HG02981 (cell line): ENCODE data around the gene CLCNKB.
"Not testable (repeated sequence)": the region's sequence is repeated elsewhere in the genome, so short reads cannot be mapped to it uniquely, and the experiment has no call there.

Experiments used
- ATAC-seq: cut with Tn5 transposase; IDR thresholded peaks from one replicate; pipeline ENCODE4 v1.9.1; 2021; ENCODE audit warnings: mild to moderate bottlenecking, moderate library complexity; ENCODE audit not compliant: unreplicated experiment

The CLCNKB gene

DNA sequence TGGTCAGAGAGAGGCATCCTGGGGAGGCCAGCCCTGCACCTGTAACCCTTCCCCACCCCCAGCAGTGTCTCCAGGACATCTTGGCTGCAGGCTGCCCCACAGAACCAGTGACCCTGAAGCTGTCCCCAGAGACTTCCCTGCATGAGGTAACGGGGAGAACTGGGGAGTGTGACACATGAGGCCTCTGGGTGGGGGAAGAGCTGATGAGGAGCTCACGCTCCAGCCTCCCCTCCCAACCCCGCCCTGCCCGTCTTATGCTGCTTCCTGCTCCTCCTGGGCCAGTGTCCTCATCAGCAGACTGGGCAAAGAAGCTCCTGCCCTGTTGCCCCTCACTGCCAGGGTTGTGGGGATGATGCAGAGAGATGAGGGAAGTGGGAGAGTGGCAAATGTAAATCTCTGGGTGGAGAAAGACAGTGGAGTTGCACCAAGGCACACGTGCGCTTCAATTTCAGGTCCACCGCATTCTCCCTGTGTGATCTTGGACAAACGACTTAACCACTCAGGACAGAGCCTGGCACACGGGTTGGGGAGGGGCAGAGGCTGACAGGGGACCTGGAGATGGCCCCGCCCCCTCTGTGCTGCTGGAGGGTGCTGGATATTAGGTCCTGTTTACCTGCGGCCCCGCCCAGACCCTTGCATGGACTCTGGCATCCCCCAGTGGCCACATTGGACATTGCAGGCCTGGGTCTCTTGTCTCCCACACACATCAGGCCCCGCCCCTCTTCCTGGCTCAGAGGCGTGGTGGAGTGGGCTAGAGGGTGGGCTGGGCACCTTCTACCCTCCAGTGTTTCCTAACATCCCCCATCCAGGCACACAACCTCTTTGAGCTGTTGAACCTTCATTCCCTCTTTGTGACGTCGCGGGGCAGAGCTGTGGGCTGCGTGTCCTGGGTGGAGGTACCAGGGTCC lies 12.3 kb downstream of the CLCNKB start:
- peak; percentile 73 for ATAC-seq

DNA sequence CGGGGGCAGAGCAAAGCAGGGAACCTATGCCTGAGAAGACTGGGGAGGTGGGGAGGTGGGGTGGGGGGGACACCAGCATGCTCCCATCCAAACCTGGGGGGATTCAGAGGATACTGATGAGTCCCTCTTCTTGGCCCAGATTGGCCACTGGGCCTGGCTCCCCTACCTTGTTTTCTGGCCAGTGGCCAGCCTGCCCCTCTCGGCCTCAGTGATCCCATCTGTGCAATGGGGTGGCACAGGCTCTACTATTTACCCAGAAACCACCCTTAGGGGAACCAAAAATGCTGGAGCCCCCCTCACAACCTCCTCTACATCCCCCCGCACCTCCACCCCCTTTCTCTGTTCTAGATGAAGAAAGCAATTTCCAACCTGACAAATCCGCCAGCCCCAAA lies 12.9 kb downstream of the CLCNKB start:
- not testable (repeated sequence) for ATAC-seq

GRCh38 chr1:16057314-16057915 lies 13.8 kb downstream of the CLCNKB start:
- ATAC-seq, result not testable (repeated sequence)

DNA sequence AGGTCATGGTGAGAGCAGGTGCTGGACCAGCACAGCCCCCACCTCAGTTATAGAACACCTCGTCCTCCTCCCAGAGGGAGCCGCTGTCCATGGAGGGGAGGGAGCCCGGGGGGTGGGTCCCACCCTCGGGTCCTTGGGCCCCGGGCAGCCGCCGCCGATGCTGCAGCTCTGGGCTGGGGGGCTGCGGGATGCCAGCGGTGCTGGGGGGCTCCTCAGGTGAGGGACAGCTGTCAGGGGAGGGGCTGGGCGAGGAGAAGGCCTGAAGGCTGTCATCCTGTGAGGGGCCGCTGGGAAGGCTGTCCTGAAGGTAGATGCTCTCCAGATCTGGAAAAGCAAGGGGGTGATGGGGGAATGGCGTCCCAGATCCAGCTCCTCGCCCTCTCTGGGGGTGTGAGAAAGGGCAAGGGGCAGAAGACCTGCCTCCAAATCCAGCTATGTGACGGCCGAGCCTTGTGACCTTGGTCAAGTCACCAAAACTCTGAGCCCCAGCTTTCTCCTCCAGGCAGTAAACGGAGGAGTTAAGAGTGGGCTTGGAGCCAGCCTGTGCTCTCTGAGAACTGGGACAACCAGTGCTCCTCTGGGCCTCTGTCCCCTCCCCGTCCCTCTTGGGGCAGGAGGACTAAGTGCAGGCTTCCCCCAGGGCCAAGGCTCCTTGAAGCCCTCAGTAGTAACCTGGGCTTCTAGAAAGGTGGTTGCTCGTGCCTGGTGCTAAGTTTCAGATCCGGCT lies 15.0 kb downstream of the CLCNKB start:
- not testable (repeated sequence) for ATAC-seq

GRCh38 chr1:16061266-16061665 lies 17.7 kb downstream of the CLCNKB start:
- no peak for ATAC-seq

DNA sequence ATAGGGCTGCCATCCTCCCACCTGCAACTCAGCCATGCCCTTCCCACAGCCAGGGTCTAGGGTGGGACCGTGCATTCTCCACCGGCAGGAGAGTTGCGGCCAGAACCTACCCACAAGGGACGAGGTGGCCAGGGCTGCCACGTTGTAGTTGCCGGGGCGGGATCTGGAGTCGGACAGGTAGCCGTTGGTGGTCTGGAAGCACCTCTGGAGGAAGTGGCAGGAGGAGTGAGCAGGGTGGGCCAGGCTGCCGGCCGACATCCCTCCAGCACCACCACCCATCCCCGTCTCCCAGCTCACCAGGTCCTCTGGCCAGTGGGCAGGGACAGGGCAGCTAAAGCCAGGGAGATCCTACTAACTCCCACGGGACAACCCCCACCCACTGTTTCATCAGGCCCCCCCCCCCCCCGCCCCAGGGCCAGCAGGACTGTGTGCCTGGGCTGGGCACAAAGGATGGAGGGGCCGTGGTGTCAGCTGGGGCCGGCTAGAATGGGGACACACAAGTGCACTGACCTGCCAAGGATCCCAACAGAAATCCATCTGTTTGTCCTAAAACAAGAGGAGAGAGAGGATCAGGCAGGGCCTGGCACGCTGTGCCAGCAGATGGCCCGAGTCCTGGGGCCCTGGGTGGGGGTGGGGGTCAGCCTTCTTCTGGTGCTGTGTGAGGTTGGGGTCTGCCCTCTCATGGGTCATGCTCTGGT lies 18.6 kb downstream of the CLCNKB start:
- ATAC-seq, result not testable (repeated sequence)

GRCh38 chr1:16062687-16063075 lies 19.1 kb downstream of the CLCNKB start:
- ATAC-seq, result not testable (repeated sequence)

DNA sequence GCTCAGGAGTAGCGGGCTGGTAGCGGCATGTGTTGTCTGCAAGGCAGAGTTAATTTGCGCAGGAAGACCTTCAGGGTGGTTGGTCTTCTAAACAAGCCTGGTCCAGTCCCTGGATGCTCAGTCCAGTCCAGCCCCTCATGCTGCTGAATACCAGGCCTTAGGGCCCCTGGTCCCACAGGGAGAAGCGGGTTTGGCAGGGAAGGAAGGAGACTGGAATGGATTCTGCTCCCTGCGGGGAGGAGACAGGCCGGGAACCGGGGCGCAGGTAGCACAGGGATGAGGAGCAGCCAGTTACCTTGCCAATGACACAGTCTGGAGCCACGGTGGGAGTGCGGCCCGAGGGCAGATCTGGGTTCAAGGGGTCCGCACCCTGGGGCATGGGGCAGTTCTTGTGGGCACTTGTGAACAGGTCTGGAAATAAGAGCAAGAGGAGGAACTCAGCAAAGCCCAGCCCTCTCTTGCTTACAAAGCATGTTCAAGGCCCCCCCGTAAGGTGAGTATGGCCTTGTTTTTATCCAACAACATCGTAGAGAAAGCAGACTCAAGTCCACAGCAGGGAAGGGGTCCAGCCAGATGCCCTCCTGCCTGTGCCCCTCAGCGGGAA lies 19.7 kb downstream of the CLCNKB start:
- ATAC-seq, result no peak

DNA sequence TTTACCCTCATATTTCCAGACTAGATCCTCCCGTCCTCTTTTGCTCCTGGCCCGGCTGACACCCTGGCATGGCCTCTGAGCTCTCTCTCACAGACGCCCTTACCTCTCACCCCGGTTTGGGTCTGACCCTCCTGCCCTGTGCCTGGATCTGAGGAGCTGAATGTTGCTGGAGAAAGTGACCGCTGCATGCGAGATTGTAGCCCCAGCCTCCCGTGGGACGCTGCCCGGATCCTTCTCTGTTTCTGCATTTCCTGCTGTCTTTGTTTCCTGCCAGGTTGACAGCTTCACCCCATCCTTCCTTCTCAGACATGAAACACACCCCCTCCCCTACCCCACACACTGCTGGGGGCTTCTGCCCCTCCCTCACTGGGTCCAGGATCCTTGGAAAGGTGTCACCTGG lies 20.3 kb downstream of the CLCNKB start:
- no peak for ATAC-seq

- no peak for ATAC-seq
These were observed 21.1 kb downstream of the CLCNKB start for GRCh38 chr1:16064536-16065268.

DNA sequence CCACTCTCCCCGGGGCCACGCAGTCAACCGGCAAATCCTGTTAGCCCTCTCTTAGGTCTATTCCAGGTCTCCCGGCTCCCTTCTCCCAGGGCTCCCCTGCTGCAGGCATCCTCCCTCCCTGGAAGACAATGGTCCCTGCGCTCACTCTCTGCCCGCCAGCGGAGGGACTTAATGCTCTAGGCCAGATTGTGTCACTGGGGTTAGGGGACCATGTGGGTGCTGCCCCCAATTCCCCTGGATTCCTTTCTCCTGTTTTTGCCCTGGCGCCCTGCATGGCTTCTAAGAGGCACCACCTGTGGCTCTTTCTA lies 21.6 kb downstream of the CLCNKB start:
- no peak for ATAC-seq

DNA sequence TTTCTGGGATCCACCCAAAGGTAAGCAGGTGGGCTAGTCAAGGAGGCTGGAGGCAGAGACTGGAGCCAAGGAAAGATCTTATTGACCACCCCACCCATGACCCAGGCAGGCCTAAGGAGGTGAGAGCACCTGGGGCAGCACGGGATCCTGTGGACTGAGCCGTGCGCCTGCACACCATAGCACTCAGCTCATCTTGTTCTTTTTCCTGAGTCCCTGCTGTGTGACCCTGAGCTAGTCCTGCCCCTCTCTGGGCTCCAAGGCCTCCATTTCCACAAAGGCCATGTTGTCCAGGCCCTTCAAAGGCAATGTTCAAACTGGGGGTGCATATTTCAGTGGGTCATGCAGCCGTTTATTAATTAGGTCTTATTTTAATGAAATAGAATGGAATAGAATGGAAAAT lies 22.7 kb downstream of the CLCNKB start:
- ATAC-seq, result no peak

- no peak for ATAC-seq
These were observed 23.7 kb downstream of the CLCNKB start for GRCh38 chr1:16067127-16067768.

GRCh38 chr1:16067933-16068332 lies 24.4 kb downstream of the CLCNKB start:
- ATAC-seq, result no peak

DNA sequence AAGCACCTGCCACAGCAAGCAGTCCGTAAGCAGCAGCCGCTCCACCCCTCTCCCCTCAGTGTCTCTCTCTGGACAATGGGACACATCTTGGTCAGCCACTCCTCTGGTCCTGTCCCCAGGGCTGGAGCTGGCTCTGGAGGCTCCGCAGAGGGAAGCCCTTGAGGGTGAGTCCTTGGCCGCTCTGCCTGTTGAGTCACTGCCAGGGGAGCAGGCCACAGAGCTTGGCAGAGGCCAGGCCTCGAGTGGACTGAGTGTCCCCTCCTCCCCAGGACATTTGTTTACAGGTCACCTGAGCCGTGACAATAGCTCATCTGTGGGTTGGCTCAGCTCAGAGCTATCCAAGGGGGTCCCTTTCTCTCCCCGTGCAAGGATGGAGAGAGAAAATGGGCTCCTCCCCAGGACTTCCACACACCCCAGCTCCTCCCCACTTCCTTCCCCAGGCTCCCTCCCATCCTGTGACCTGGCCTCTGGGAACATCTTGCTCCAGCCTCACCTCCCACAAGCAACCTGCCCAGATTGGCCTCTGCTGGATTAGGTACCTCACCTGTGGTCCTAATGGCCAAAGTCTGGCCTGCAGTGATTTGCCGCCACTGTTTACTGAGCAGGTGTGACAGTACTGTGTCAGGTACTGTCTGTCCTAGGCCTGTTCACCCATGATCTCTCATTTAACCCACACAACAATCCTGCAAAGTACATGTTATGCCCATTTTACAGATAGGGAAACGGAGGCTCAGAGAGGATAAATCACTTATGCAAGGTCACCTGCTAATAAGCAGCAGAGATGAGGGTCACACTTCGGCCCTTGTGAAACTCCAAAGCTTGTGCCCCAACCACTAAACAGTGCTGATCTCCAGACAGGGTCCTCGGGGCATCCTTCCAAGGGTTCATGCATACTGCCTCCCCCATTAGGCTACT lies 25.0 kb downstream of the CLCNKB start:
- ATAC-seq, result no peak

DNA sequence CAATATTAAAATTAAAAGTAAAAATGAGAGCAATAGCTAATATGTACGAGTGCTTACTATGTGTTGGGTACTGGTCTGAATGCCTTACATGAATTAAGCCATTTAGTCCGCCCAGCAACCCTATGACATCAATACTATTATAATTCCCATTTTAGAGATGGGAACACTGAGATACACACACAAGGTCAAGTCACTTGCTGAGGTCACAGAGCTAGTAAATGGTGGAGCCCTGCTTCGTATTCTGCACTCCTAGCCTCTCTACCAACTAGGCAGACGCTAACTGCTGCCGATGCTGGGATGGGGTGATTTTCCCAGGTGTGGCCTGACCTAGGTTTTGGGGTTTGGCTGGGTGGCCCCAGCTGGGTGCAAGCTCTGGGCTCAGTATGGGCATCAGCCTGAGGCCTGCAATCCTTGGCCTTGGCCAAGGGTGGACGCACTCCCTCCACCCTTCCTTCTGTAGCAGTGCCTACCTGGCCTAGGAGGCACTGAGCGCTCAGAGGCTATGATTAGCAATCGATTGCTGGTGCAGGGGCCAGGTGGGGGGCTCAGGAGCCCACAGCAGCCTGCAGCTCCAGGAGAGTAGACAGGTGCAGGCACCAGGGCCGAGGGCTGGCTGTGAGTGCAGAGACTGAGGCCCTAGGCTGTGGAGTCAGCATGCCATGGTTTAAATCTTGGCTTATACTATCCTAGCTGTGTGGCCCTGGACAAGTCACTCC lies 27.2 kb downstream of the CLCNKB start:
- ATAC-seq, result no peak

GRCh38 chr1:16071614-16072013 lies 28.0 kb downstream of the CLCNKB start:
- no peak for ATAC-seq

DNA sequence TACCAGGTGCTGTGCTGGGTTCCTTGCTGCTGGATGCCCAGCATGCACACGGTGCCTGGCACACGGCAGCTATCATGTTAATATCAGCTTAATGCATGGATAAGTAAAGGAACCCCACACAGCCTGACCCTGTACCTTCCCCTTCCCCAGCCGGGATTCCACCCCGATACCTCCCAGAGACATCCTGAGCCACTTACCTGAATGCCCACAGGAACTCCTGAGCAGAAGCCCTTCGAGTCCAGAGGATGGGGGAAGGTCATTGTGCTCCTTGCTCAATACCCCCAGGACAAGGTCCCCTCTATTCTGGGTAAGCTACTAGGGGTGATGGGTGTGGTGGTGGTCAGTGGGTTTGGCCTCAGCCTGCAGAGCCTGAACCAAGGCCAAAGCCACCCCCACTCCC lies 28.5 kb downstream of the CLCNKB start:
- no peak for ATAC-seq
